Spleen (tissue), 11 donors: ENCODE results near the gene MORF4L1. TPM values are rescaled to one million over a fixed set of nuclear protein-coding genes. Genes with fewer than 3 reads are reported as not detected.
A peak's percentile ranks its signal among the peaks of the same experiment; 100 is the strongest.

Experiments used
- DNase-seq: peaks from one replicate; pipeline ENCODE4 v3.0.0-alpha.2; 2020
- H3K27ac ChIP-seq, 8 donors: fragments of 200-600 bp; sonication (generic) in 7 of 8; 1 replicate in 4 of 8; 2 replicates in 4 of 8; pipeline versions ENCODE4 v1.5.0 to v1.8.0; 2016 to 2021; ENCODE audit warnings: inconsistent platforms in 4 of 8, mild to moderate bottlenecking in 4 of 8, moderate library complexity in 1 of 8
- H3K27me3 ChIP-seq, 7 donors: fragments of 200-600 bp; sonication (generic) in 6 of 7; replicated peaks in 1 of 7; 1 replicate in 4 of 7; 2 replicates in 3 of 7; pipeline versions ENCODE4 v1.5.0 to v1.8.0; 2016 to 2021; ENCODE audit warnings: inconsistent platforms in 3 of 7, mild to moderate bottlenecking in 1 of 7
- H3K36me3 ChIP-seq, 6 donors: fragments of 200-600 bp; sonication (generic) in 5 of 6; 1 replicate in 4 of 6; 2 replicates in 2 of 6; pipeline versions ENCODE4 v1.5.0 to v1.8.0; 2016 to 2021; ENCODE audit warnings: inconsistent platforms in 2 of 6
- H3K4me1 ChIP-seq, 6 donors: fragments of 200-600 bp; sonication (generic) in 5 of 6; 1 replicate in 3 of 6; 2 replicates in 3 of 6; pipeline versions ENCODE4 v1.5.0 to v1.8.0; 2016 to 2021; ENCODE audit warnings: inconsistent platforms in 3 of 6
- H3K4me3 ChIP-seq, 8 donors: fragments of 200-600 bp; sonication (generic) in 7 of 8; 1 replicate in 4 of 8; 2 replicates in 4 of 8; pipeline versions ENCODE4 v1.5.0 to v1.8.0; 2016 to 2021; ENCODE audit warnings: inconsistent platforms in 4 of 8, mild to moderate bottlenecking in 4 of 8, moderate library complexity in 2 of 8
- H3K9me3 ChIP-seq, 8 donors: fragments of 200-600 bp; sonication (generic) in 7 of 8; 1 replicate in 4 of 8; 2 replicates in 4 of 8; pipeline versions ENCODE4 v1.5.0 to v1.8.0; 2016 to 2021; ENCODE audit warnings: inconsistent platforms in 4 of 8
- CTCF ChIP-seq, 11 experiments: fragments of 200-600 bp in 7 of 11; fragments of 450-650 bp in 4 of 11; sonication (generic) in 4 of 11; IDR thresholded peaks in 8 of 11; conservative IDR thresholded peaks in 3 of 11; 1 replicate in 7 of 11; 2 replicates in 4 of 11; pipeline versions ENCODE4 v1.4.0 to v1.8.0; 2016 to 2021; ENCODE audit warnings: antibody characterized with exemption in 11 of 11, inconsistent platforms in 4 of 11, mild to moderate bottlenecking in 1 of 11
- POLR2A ChIP-seq, 3 donors: fragments of 450-650 bp; IDR thresholded peaks; one replicate each; pipeline ENCODE4 v1.5.1; 2017; ENCODE audit warnings: antibody characterized with exemption in 3 of 3, mild to moderate bottlenecking in 1 of 3
- POLR2AphosphoS5 ChIP-seq, 3 donors: sonication (generic); formaldehyde crosslinking; IDR thresholded peaks; one replicate each; pipeline ENCODE4 v1.5.1; 2017; ENCODE audit warnings: antibody characterized with exemption in 3 of 3
- WGBS, 5 donors: extraction: QIAGEN DNeasy Blood & Tissue Kit in 3 of 5; methylation state at CpG; one replicate each; pipeline versions ENCODE4 v1.1.5 to v1.1.7; 2013 to 2018; 5-methylcytosine and 5-hydroxymethylcytosine counted together
- intact Hi-C: fragments of 100-400 bp; cut with DNase I; formaldehyde crosslinking; loops from one replicate; pipeline ENCODE4 v1.15.0; 2023; ENCODE audit warnings: low total_unique reads
- polyA plus RNA-seq, 3 donors: library from polyadenylated mRNA; stranded (reverse); fragments of 200-250 nt; gene quantifications; one replicate each; pipeline ENCODE4 v1.2.1, GENCODE V29; 2013
- total RNA-seq, 7 donors: library from RNA; depleted of rRNA in 3 of 7; stranded (reverse); fragments of >200 nt in 3 of 7; fragmentation: NEBNext Ultra II Directional in 4 of 7; extraction: Animal tissue kit (Norgen Biotek cat#: 25700) in 4 of 7; gene quantifications; one replicate each; pipeline versions ENCODE4 v1.1.0 to v1.2.1, GENCODE V29; 2016 to 2021
- donor health status: healthy with polysubstance abuse.
- donor health status: DM: no; HTN: no; CAD: no; lungs with moderate emphysema.
- donor health status: DM: no; HTN: no; CAD: no.
- donor health status: Bipolar disorder and iron deficiency.
- donor health status: healthy.
- donor health status: DM: no; HTN: no; CAD: no.
- donor health status: DM: yes; HTN: yes; CAD: no.

Gene MORF4L1
- total and polyA plus RNA-seq, 10 donors = 105 to 271 (median 213) TPM

- Histone ChIP-seq H3K27me3 (no peaks in the 10 kb centered on the region), H3K27ac (peak overlapping the region in 1 of 8 donors; percentile 44), H3K36me3 (peaks cover 0 to 100% (median 62%) of the 10 kb centered on the region in 6 donors), H3K4me1 (peaks cover 0 to 98% (median 34%) of the 10 kb centered on the region in 6 donors), H3K4me3 (no peak overlapping the region), H3K9me3 (no peaks in the 10 kb centered on the region)
- intact Hi-C loops = loop anchor here (5.0 kb wide), 1 partner anchor 272 kb away; no protein-coding TSS in a partner anchor
- DNase-seq = no peak
- 56 to 71% (median 65%) methylated on average over 5 of the region's 5 CpGs for WGBS, 5 donors
- TF ChIP-seq POLR2A (IDR thresholded peaks at IDR 0.05) = no peak
- peak in 1 of 3 donors; percentile 31 for TF ChIP-seq POLR2AphosphoS5 (IDR thresholded peaks at IDR 0.05)
- peak; percentile 17 to 71 (median 59) for TF ChIP-seq CTCF (IDR thresholded peaks at IDR 0.05 in 8 of 11, conservative IDR thresholded peaks at IDR 0.05 in 3 of 11)
Measured at GRCh38 chr15:78909791-78910228, 37.1 kb downstream of the MORF4L1 start.

GRCh38 chr15:78910271-78910670, 37.6 kb downstream of the MORF4L1 start:
- 84 to 92% (median 87%) methylated on average over 7 of the region's 7 CpGs for WGBS, 5 donors
- TF ChIP-seq CTCF (IDR thresholded peaks at IDR 0.05 in 8 of 11, conservative IDR thresholded peaks at IDR 0.05 in 3 of 11) (no peak), POLR2AphosphoS5 (IDR thresholded peaks at IDR 0.05) (no peak), POLR2A (IDR thresholded peaks at IDR 0.05) (no peak)
- no peak for DNase-seq
- H3K9me3 ChIP-seq = no peaks in the 10 kb centered on the region
- H3K36me3 ChIP-seq = peaks cover 0 to 100% (median 60%) of the 10 kb centered on the region in 6 donors
- H3K4me1 ChIP-seq = peaks cover 0 to 98% (median 36%) of the 10 kb centered on the region in 6 donors
- H3K4me3 ChIP-seq = no peak overlapping the region
- intact Hi-C loops = no loop called here
- peak overlapping the region in 2 of 8 donors; percentile 1 to 28 for H3K27ac ChIP-seq
- H3K27me3 ChIP-seq = no peaks in the 10 kb centered on the region

- TF ChIP-seq CTCF (IDR thresholded peaks at IDR 0.05 in 8 of 11, conservative IDR thresholded peaks at IDR 0.05 in 3 of 11) (no peak), POLR2A (IDR thresholded peaks at IDR 0.05) (no peak), POLR2AphosphoS5 (IDR thresholded peaks at IDR 0.05) (no peak)
- intact Hi-C loops = no loop called here
- H3K4me1 ChIP-seq = peaks cover 0 to 98% (median 42%) of the 10 kb centered on the region in 6 donors
- H3K27me3 ChIP-seq = no peaks in the 10 kb centered on the region
- H3K4me3 ChIP-seq = no peak overlapping the region
- H3K36me3 ChIP-seq = peaks cover 0 to 87% (median 41%) of the 10 kb centered on the region in 6 donors
- H3K9me3 ChIP-seq = no peaks in the 10 kb centered on the region
- no peak overlapping the region for H3K27ac ChIP-seq
- no peak for DNase-seq
- 81 to 91% (median 88%) methylated on average over 2 of the region's 2 CpGs for WGBS, 5 donors
Measured at GRCh38 chr15:78912316-78912715, 39.6 kb downstream of the MORF4L1 start.

- Histone ChIP-seq H3K4me3 (no peak overlapping the region), H3K4me1 (peaks cover 0 to 94% (median 48%) of the 10 kb centered on the region in 6 donors), H3K27me3 (no peaks in the 10 kb centered on the region), H3K9me3 (no peaks in the 10 kb centered on the region), H3K27ac (no peak overlapping the region), H3K36me3 (peaks cover 0 to 87% (median 40%) of the 10 kb centered on the region in 6 donors)
- no peak for TF ChIP-seq POLR2A (IDR thresholded peaks at IDR 0.05)
- no peak for TF ChIP-seq POLR2AphosphoS5 (IDR thresholded peaks at IDR 0.05)
- TF ChIP-seq CTCF (IDR thresholded peaks at IDR 0.05 in 8 of 11, conservative IDR thresholded peaks at IDR 0.05 in 3 of 11) = no peak
- no peak for DNase-seq
- intact Hi-C loops = no loop called here
- 93 to 97% (median 96%) methylated on average over 3 of the region's 3 CpGs for WGBS, 5 donors
Measured at GRCh38 chr15:78913012-78913411, 40.3 kb downstream of the MORF4L1 start.
